HEK293 (cell line): ENCODE data around the gene CACNA1S.
A peak's percentile ranks its signal among the peaks of the same experiment; 100 is the strongest.

Experiments used
- CTCF ChIA-PET: fragments of 350-600 bp; formaldehyde crosslinking; extraction: SDS; loops from one replicate; lab custom pipeline; 2021; ENCODE audit warnings: antibody characterized with exemption; lab: Yijun Ruan, JAX
- POLR2A ChIA-PET: fragments of 300-600 bp; formaldehyde crosslinking; extraction: SDS; loops from one replicate; lab custom pipeline; 2020; ENCODE audit warnings: antibody characterized with exemption, inconsistent platforms; lab: Yijun Ruan, JAX
- H3K27ac ChIP-seq: fragments of 200-500 bp; sonication (Bioruptor generic); 2 replicates; pipeline ENCODE4 v1.5.1; 2014; ENCODE audit warnings: low read depth, low read length, control low read depth, inconsistent platforms; ENCODE audit errors: extremely low read depth
- H3K36me3 ChIP-seq, 2 experiments: fragments of 200-500 bp in 1 of 2; sonication (Bioruptor generic) in 1 of 2; 1 replicate in 1 of 2; 2 replicates in 1 of 2; pipeline ENCODE4 v1.5.1; 2014 to 2017; ENCODE audit warnings: inconsistent platforms in 2 of 2, low read length in 2 of 2; ENCODE audit not compliant: control insufficient read depth in 2 of 2, insufficient read depth in 1 of 2
- H3K4me1 ChIP-seq: fragments of 200-500 bp; sonication (Bioruptor generic); 2 replicates; pipeline ENCODE4 v1.5.1; 2014; ENCODE audit warnings: mild to moderate bottlenecking, low read length, inconsistent platforms; ENCODE audit not compliant: control insufficient read depth, insufficient read depth
- H3K4me3 ChIP-seq: 2 replicates; pipeline ENCODE4 v1.5.1; 2011; ENCODE audit warnings: low read depth, mild to moderate bottlenecking, control low read depth, low read length, moderate library complexity
- H3K9me3 ChIP-seq: fragments of 200-500 bp; sonication (Bioruptor generic); 2 replicates; pipeline ENCODE4 v1.5.1; 2014; ENCODE audit warnings: low read depth, low read length, inconsistent platforms; ENCODE audit not compliant: control insufficient read depth, insufficient read depth
- ATF2 ChIP-seq: fragments of 450-650 bp; formaldehyde crosslinking; IDR thresholded peaks from 2 replicates; pipeline ENCODE4 v1.5.1; 2016; ENCODE audit warnings: missing biosample characterization, missing genetic modification characterization, low read depth
- EGR2 ChIP-seq: fragments of 450-650 bp; formaldehyde crosslinking; IDR thresholded peaks from 2 replicates; pipeline ENCODE4 v1.5.1; 2016; ENCODE audit warnings: low read depth, missing biosample characterization, missing genetic modification characterization
- GFI1B ChIP-seq: fragments of 450-650 bp; formaldehyde crosslinking; IDR thresholded peaks from 2 replicates; pipeline ENCODE4 v1.5.1; 2016; ENCODE audit warnings: missing biosample characterization, missing genetic modification characterization
- HOXA7 ChIP-seq: sonication (generic); formaldehyde crosslinking; IDR thresholded peaks from 2 replicates; pipeline ENCODE4 v1.8.1; 2022; ENCODE audit warnings: missing genetic modification reagents, borderline replicate concordance
- KLF7 ChIP-seq: fragments of 450-650 bp; formaldehyde crosslinking; IDR thresholded peaks from 2 replicates; pipeline ENCODE4 v1.5.1; 2016; ENCODE audit warnings: missing biosample characterization, missing genetic modification characterization, borderline replicate concordance
- ZBTB17 ChIP-seq: fragments of 450-650 bp; formaldehyde crosslinking; IDR thresholded peaks from 2 replicates; pipeline ENCODE4 v1.5.1; 2016; ENCODE audit warnings: missing biosample characterization, missing genetic modification characterization
- ZBTB20 ChIP-seq: fragments of 450-650 bp; formaldehyde crosslinking; IDR thresholded peaks from 2 replicates; pipeline ENCODE4 v1.5.1; 2016; ENCODE audit warnings: missing biosample characterization, missing genetic modification characterization
- ZFHX2 ChIP-seq: fragments of 450-650 bp; formaldehyde crosslinking; conservative IDR thresholded peaks from 2 replicates; pipeline ENCODE4 v1.5.1; 2016; ENCODE audit warnings: missing biosample characterization, missing genetic modification characterization
- ZIC2 ChIP-seq: fragments of 450-650 bp; formaldehyde crosslinking; IDR thresholded peaks from 2 replicates; pipeline ENCODE4 v1.5.1; 2016; ENCODE audit warnings: missing biosample characterization, missing genetic modification characterization
- ZNF121 ChIP-seq: fragments of 450-650 bp; formaldehyde crosslinking; IDR thresholded peaks from 2 replicates; pipeline ENCODE4 v1.5.1; 2016; ENCODE audit warnings: missing biosample characterization, missing genetic modification characterization
- ZNF140 ChIP-seq: fragments of 450-650 bp; formaldehyde crosslinking; IDR thresholded peaks from 2 replicates; pipeline ENCODE4 v1.5.1; 2016; ENCODE audit warnings: missing biosample characterization, missing genetic modification characterization
- ZNF174 ChIP-seq: fragments of 450-650 bp; formaldehyde crosslinking; IDR thresholded peaks from 2 replicates; pipeline ENCODE4 v1.5.0; 2017; ENCODE audit warnings: missing biosample characterization, mild to moderate bottlenecking, missing genetic modification characterization
- ZNF19 ChIP-seq: fragments of 450-650 bp; formaldehyde crosslinking; IDR thresholded peaks from 2 replicates; pipeline ENCODE4; 2016; ENCODE audit warnings: missing biosample characterization, missing genetic modification characterization, low read depth
- ZNF211 ChIP-seq: fragments of 450-650 bp; formaldehyde crosslinking; IDR thresholded peaks from 2 replicates; pipeline ENCODE4 v1.5.1; 2016; ENCODE audit warnings: low read depth, missing biosample characterization, missing genetic modification characterization
- ZNF426 ChIP-seq: fragments of 450-650 bp; formaldehyde crosslinking; IDR thresholded peaks from 2 replicates; pipeline ENCODE4 v1.5.1; 2017; ENCODE audit warnings: missing biosample characterization, missing genetic modification characterization, mild to moderate bottlenecking, inconsistent platforms, moderate library complexity
- ZNF433 ChIP-seq: fragments of 450-650 bp; formaldehyde crosslinking; IDR thresholded peaks from 2 replicates; pipeline ENCODE4 v1.5.1; 2016; ENCODE audit warnings: missing biosample characterization, missing genetic modification characterization, low read depth
- ZNF449 ChIP-seq: fragments of 450-650 bp; formaldehyde crosslinking; IDR thresholded peaks from 2 replicates; pipeline ENCODE4 v1.5.1; 2017; ENCODE audit warnings: missing biosample characterization, mild to moderate bottlenecking, missing genetic modification characterization, moderate library complexity
- ZNF555 ChIP-seq: fragments of 450-650 bp; formaldehyde crosslinking; conservative IDR thresholded peaks from 2 replicates; pipeline ENCODE4 v1.5.1; 2017; ENCODE audit warnings: missing biosample characterization, mild to moderate bottlenecking, missing genetic modification characterization, inconsistent platforms
- ZNF561 ChIP-seq: fragments of 450-650 bp; IDR thresholded peaks from 2 replicates; pipeline ENCODE4 v1.5.1; 2018; ENCODE audit warnings: missing biosample characterization, missing genetic modification characterization, borderline replicate concordance
- ZNF747 ChIP-seq: fragments of 450-650 bp; formaldehyde crosslinking; IDR thresholded peaks from 2 replicates; pipeline ENCODE4 v1.5.1; 2016; ENCODE audit warnings: missing biosample characterization, missing genetic modification characterization
- ZNF785 ChIP-seq: fragments of 450-650 bp; formaldehyde crosslinking; IDR thresholded peaks from 2 replicates; pipeline ENCODE4 v1.5.1; 2016; ENCODE audit warnings: missing biosample characterization, missing genetic modification characterization
- ZNF830 ChIP-seq: fragments of 450-650 bp; IDR thresholded peaks from 2 replicates; pipeline ENCODE4 v1.5.0; 2018; ENCODE audit warnings: missing biosample characterization, missing genetic modification characterization, low read depth, mild to moderate bottlenecking, moderate library complexity

The CACNA1S gene

GRCh38 chr1:201100169-201100930 lies 11.9 kb downstream of the CACNA1S start (continued):
- TF ChIP-seq ZNF555 (no peak), ZNF747 (tag by site-specific recombination) (no peak)

DNA sequence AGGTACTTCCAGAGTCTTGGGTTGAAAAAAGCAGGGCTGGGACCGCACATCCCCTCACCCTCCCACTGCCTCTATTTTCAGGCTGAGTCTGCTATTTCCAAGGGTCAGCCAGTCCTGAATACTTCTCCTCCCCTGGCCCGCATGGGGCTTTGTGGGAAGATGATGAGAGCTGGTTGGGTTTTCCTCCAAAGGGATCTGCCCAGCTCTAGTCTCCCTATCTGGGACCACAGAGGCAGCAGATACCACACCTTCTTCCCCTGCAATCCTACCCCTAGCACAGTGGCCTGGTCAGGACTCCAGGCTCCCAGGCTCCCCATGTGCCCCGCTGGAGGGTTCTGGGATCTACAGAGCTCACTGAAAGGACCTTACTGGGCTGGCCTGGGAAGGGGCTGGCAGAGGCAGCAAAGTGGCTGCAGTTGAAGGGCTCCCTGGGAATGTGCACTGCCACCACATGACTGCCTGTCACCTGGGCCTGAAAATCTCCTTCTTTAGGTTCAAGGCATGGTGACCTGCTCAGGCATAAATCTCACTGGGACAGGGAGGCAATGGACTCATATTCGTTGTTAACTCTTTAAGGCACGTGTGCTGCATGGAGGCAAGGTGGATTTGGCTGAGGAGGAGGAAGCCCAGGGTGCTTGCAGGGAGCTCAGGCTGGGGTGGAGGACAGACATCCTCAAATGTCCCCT lies 13.1 kb downstream of the CACNA1S start:
- Histone ChIP-seq H3K27ac (no peak overlapping the region), H3K36me3 (no peaks in the 10 kb centered on the region), H3K4me3 (no peak overlapping the region), H3K4me1 (no peaks in the 10 kb centered on the region), H3K9me3 (no peaks in the 10 kb centered on the region)
- CTCF ChIA-PET, result interaction anchor here (0.6 to 1.7 kb wide), 6 partner anchors 8 to 101 kb away, joined by 3 to 12 read pairs (median 4); no protein-coding TSS in a partner anchor
- TF ChIP-seq ZBTB17 (tag by site-specific recombination) (0 out of 2 replicates have a peak, but pooled peaks have one; percentile 21), KLF7 (tag by site-specific recombination) (no peak), ZNF449 (tag by site-specific recombination) (peak; percentile 90)
- POLR2A ChIA-PET, result no interaction called here

DNA sequence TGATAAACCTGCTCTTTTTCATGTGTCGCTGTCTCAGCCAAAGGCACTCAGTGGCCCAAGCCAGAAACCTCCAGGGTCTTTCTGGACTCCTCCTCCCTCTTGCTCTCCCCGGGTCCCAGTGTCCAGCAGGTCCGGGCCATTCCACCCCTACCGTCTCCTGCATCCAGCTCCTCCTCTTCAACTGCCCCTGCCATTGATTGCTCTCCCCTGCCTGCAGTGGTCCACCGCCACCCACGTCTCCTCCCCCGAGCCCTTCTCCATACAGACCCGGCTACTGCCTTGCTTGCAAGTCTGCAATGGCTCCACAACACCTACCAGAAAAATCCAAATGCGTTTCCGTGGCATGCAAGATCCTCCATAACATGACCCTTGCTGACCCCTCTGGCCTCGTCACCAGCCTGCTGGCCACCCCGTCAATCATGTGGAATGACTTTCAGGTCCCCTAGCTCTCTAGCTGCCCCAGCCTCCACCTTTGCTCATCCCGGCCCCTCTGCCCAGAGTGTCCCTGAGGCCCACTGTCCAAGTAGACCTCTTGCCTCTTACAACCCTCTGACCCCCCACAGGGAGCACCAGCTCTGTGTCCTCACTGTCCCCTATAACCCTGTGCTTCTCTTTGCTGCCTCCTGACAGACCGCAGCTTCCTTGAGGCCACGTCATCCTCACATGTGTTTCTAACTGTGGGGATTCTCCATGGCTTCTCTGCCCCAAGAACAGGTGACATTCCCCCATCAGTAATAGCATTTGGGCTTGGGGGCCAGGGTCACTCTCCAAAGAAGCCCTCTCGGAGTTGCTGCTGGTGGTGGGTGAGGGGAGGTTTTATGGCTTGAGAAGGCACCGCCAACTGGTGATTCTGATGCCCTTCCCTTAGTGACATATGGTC lies 15.0 kb downstream of the CACNA1S start:
- Histone ChIP-seq H3K36me3 (no peaks in the 10 kb centered on the region), H3K9me3 (no peaks in the 10 kb centered on the region), H3K4me3 (no peak overlapping the region), H3K27ac (no peak overlapping the region), H3K4me1 (no peaks in the 10 kb centered on the region)
- TF ChIP-seq ZNF785 (tag by site-specific recombination) (no peak), HOXA7 (CRISPR knock-in tag) (no peak), ZNF555 (no peak), ZNF121 (tag by site-specific recombination) (no peak), ZFHX2 (peak; percentile 62), ZBTB20 (tag by site-specific recombination) (no peak), ZNF19 (tag by site-specific recombination) (no peak), ZNF561 (tag by site-specific recombination) (no peak), EGR2 (peak; percentile 56), ZNF426 (tag by site-specific recombination) (no peak), ZNF140 (tag by site-specific recombination) (no peak)
- POLR2A ChIA-PET, result no interaction called here
- CTCF ChIA-PET, result interaction anchor here (0.6 to 1.7 kb wide), 8 partner anchors 11 to 118 kb away, joined by 3 to 12 read pairs (median 4); no protein-coding TSS in a partner anchor

- no peak overlapping the region for H3K4me3 ChIP-seq
- TF ChIP-seq ZNF830 (tag by site-specific recombination) (no peak), ATF2 (tag by site-specific recombination) (peak; percentile 23; the same call in 1 of the 2 replicates), ZNF433 (tag by site-specific recombination) (no peak), ZNF211 (tag by site-specific recombination) (no peak), ZIC2 (tag by site-specific recombination) (peak; percentile 73), ZNF174 (tag by site-specific recombination) (no peak), GFI1B (no peak)
- H3K9me3 ChIP-seq, result no peaks in the 10 kb centered on the region
- no peaks in the 10 kb centered on the region for H3K4me1 ChIP-seq
- POLR2A ChIA-PET, result no interaction called here
- CTCF ChIA-PET, result interaction anchor here (0.7 to 1.0 kb wide), 2 partner anchors 10 to 23 kb away, joined by 3 to 5 read pairs; no protein-coding TSS in a partner anchor
- no peak overlapping the region for H3K27ac ChIP-seq
- no peaks in the 10 kb centered on the region for H3K36me3 ChIP-seq
Observed at GRCh38 chr1:201096041-201096461, 16.2 kb downstream of the CACNA1S start.
